NCI-H345 treated with DMSO at 0.1 percent for 48 hours (cell line): ENCODE results near the gene NPRL2.

Source experiments
- DNase-seq: peaks from one replicate; lab custom pipeline; 2025; ENCODE audit not compliant: unreplicated experiment; lab: John Stamatoyannopoulos, UW

NPRL2 gene

GRCh38 chr3:50351323-50351697, 735 bp upstream of the NPRL2 start:
- DNase-seq, result no peak

DNA sequence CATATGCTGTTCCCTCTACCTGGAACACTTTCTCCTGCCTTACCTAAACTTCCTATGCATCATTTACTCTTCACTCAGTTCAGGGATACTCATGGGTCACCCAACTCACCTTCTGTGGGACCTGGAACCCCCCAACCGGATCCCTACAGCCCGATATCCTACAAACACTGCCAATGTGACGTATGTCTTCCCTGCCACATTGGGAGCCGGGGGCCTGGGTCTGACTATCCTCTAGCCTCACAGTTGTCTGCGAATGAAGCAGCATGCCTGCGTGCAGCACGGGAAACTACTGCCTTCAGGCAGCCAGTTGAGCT, 405 bp downstream of the NPRL2 start:
- DNase-seq, result no peak

- peak; percentile 21 for DNase-seq
These were observed 3.3 kb downstream of the NPRL2 start for GRCh38 chr3:50347187-50347813.

GRCh38 chr3:50345586-50346234, 4.9 kb downstream of the NPRL2 start, which contains the start of gene ZMYND10:
Gene ZMYND10, minus strand, starts transcription at chr3:50345732. Its CDS starts 153 bp downstream, at chr3:50345579.
- DNase-seq, result peak; percentile 37

DNA sequence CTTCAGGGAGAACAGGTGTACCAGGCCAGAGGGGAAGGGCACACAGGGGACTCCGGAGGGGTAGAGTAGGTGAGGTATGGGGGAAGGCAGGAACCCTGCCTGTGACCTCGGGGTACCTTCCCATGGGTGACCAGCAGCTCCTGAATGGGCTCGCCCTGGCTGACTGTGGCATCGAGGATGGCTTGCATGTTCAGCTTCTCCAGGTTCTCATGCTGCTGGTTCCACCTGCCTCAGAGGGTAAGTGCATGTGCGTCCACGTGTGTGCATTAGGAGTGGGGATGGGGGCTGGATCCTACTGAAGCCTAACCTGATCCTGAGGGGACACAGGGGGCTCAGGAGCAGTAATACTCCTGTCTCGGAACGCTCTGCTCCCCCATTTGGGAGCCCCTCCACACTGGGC, 5.6 kb downstream of the NPRL2 start:
- DNase-seq, result no peak

- DNase-seq, result no peak
These were observed 7.6 kb downstream of the NPRL2 start for GRCh38 chr3:50342813-50343633.

DNA sequence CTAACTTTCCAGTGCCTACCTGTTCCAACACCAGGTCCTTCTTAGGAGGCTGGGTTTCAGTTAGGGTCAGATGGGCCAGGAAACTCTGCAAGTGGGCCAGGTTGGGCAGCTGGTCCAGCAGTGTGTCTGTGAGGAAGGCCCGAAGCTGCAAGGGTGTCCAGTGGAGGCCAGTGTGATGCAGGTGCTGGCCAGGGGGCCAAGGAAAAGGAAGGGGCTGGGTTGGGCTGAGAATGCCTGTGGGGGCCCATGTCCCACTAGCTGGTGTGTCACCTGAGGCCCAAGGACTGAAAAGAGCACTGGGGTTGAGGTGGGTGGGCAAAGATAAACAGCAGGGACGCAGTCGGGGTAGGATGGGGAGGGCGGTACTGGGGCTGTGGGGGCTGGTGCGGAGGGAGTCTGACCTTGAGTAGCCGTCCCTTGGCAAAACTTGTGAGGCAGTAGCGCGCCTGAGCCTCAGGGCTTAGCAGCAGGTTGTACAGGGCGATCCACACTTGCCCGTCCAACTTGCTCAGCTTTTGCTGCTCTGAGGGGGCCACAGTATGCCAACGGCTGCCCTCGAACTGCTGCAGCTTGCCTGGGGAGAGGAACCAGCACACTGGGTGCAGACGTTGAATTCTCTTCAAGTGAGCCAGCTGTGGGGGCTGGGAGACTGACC, 8.5 kb downstream of the NPRL2 start:
- no peak for DNase-seq

DNA sequence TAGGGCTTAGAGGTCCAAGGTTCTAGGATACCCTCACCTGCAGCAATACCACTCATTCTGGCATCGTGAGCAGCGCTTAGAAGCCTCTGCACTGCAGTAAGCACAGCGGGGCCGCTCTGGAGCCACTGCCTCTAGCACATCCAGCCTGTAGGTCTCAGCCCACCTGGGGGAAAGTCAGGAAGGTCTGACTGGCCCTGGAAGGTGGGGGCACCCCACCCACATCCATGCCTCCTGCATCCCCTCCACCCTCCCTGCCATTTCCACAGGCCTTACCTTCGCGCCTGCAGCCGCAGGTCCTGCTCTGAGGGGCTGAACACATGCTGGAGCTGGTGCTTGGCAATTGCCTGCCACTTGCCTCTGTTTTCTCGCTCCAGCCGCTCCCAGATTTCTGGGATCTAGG, 9.0 kb downstream of the NPRL2 start:
- no peak for DNase-seq

DNA sequence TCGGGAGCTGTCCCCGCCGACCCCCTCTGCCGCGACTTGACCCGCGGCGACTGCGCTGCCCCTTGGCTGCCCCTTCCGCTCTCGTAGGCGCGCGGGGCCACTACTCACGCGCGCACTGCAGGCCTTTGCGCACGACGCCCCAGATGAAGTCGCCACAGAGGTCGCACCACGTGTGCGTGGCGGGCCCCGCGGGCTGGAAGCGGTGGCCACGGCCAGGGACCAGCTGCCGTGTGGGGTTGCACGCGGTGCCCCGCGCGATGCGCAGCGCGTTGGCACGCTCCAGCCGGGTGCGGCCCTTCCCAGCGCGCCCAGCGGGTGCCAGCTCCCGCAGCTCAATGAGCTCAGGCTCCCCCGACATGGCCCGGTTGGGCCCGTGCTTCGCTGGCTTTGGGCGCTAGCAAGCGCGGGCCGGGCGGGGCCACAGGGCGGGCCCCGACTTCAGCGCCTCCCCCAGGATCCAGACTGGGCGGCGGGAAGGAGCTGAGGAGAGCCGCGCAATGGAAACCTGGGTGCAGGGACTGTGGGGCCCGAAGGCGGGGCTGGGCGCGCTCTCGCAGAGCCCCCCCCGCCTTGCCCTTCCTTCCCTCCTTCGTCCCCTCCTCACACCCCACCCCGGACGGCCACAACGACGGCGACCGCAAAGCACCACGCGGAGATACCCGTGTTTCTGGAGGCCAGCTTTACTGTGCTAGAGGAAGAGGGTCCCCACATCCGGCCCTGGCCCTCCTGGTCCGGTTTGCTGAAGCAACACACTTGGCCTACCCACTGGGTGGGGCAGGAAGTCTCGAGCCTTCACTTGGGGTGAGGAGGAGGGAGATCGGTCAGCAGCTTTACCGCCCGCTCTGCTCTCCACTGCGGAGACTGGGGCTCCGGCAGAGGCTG, 9.9 kb downstream of the NPRL2 start, which contains the start of gene RASSF1:
Gene RASSF1 (minus strand): TSS at position 389 of the 882 bp plus-strand sequence. CDS start 31 bp downstream, at position 358.
- no peak for DNase-seq

DNA sequence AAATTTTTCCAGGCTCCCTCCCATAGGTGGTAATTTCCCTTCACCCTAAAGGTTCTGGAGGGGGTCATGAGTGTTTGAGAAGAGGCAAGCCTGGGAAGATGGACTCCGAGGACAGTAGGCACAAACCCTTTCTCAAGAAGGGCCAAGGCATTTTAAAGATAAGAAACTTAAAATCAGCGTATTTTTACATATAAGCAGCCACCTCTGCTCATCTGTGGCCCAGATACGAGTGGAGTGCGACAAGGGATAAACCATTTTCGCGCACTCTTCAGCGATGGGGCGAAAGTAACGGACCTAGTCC, 10.5 kb downstream of the NPRL2 start:
- no peak for DNase-seq

DNA sequence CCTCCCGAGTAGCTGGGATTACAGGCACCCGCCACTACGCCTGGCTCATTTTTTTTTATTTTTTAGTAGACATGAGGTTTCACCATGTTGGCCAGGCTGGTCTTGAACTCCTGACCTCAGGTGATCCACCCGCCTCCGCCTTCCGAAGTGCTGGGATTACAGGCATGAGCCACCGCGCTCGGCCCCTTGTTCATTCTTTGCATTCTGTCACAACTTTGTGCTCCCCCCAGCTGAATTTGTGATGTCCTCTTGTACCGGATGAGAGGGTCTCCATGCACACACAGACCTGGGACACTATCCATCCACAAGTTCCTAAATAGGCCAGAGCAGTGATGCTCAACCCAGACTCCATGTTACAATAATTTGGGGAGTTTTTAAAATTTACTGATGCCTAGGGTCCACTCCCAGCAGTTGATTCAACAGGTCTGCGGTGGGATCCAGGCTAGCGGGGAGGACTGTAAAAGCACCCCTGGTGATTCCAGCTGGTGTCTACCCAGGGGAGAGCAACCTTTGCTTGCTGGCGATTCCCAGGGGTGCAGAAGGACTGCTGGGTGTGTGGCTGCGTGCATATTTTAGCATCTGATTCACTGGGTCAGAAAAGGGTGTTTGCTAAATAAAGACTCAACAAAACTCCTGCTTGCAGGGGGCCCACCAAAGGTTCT, 11.0 kb downstream of the NPRL2 start:
- no peak for DNase-seq

DNA sequence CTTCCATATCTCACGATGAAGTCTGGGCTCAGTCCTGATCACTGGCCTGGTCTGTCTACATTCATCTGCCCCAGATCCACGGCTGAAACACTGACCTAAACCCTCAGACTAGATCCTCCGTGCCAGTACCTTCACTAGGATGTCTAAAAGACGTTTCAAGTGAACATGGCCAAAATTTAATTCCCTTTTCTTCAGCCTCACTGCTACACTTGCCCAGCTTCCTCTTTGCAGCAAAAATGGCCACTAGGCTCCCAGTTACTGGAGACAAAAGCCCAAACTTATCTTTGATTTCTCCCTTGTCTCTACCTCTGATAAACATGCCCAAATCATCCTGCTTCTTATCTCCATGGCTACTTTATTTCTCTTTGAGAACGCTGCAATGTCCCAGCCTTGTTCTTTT, 11.6 kb downstream of the NPRL2 start:
- DNase-seq, result no peak

DNA sequence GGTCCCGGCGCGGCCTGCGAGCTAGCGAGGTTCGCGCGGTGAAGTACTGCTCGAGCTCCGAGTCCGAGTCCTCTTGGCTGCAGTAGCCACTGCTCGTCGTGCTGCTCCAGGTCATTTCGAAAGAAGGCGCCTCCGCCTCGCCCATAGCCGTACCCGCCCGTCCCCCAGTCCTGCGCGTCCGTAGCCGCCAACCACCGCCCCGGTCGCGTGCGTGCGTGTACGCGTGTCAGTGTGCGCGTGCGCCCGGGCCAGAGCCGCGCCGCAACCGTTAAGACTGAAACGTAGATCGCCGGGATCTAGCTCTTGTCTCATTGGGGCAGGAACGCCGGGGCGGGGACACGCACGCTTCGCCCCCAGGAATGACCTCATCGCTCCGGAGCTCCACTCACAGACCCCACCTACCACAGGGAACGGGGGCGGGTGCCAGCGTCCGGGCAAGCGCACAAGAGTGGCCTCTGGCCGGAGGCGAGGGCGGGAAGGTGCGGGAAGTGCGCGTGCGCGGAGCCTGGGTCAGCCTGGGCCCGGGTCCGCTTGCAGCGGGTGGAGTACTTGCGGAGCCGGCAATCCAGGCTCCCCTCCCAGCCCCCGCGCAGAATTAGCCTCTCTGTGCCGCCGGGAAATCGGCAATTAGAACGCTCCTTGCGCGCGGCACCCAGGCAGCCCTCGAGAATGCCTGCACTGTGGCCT, 13.3 kb downstream of the NPRL2 start:
- peak; percentile 83 for DNase-seq

DNA sequence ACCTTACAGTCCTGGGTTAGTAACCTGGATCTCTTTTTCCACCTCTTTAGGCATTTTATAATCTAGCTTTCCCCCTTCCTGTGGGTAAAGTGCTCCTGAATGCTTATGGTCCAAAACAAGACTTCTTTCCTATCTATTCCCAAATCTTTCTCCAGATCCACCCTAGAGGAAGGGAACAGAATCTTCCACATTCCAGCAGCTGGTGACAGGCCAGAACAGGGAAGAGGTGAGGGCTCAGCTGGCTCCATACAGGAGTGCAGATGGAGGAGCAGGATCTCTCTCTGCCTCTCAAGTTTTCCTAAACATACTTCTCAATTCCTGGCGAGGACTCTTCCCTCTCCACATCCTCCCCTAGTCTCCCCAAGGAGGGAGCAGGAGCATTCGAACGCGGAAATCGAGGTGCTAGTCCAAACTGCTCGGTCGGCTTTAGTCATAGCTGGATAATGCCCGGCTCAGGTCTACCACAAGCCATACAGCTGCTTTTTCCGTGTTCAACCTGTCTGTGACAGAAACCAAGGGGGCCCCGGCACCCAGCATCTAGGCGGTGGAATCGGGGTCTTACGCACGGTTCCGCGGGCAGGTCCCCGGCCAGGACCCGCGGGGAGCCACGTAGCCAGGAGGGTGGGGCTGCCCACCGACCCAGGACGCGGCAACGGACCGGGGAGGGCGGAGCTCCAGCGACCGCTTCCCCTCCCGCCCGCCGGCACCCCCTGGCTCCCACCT, 14.0 kb downstream of the NPRL2 start:
- DNase-seq, result no peak

DNA sequence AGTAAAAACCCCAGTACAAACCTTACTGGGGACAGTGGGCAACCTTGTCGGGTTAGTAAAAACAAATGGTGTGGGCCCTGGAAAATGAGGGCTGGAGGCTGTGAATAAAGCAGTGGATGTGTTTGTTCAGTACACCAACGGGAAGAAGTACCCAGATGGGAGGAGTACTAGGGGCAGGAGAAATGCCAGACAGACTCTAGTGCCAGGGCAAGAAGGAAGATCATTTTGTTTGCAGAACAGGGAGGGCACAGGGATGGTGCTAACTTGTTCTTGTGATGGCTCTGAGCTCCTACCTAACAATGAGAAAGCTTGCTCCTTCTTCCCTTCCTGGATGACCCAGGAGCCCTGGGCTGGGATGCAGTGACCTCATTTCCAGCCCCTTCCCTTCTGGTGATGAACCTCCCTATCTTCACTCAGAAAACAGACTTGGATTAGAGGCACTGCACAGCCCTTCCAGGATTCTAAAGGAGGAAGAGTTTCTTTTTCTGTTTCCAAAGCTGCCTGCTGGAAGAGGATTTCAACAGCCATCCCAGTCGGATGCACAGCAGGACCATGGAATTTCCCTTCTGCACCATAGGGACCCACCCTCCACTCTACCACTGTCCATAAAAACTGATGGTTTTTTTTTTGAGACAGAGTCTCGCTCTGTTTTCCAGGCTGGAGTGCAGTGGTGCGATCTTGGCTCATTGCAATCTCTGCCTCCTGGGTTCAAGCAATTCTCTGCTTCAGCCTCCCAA, 16.1 kb downstream of the NPRL2 start:
- no peak for DNase-seq

DNA sequence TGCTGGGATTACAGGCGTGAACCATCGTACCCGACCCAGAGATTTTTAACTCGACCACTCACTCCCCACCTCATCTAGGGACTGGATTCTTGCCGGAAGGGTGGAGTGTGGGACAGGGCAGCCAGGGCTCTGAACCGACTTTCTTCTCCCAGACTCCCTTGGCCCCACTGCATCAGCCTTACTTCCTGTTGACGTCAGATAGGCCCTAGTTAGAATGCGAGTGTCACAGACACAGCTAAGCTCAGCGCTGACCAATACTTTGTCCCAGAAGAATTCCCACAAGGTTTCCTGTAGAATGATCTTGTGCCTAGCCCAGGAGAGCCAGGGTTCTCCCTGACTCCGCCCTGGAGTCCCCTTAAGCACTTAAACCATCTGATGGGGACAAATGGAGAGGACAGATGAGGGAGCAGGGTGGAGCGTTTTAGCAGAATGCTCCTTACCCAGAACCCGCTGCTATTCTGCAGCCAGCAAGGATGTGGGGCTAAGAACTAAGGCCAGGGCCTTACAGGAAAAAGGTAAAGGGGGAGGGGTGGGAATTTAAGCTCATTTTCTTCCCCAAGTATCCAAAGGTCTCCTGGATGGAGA, 16.7 kb downstream of the NPRL2 start:
- DNase-seq, result no peak

DNA sequence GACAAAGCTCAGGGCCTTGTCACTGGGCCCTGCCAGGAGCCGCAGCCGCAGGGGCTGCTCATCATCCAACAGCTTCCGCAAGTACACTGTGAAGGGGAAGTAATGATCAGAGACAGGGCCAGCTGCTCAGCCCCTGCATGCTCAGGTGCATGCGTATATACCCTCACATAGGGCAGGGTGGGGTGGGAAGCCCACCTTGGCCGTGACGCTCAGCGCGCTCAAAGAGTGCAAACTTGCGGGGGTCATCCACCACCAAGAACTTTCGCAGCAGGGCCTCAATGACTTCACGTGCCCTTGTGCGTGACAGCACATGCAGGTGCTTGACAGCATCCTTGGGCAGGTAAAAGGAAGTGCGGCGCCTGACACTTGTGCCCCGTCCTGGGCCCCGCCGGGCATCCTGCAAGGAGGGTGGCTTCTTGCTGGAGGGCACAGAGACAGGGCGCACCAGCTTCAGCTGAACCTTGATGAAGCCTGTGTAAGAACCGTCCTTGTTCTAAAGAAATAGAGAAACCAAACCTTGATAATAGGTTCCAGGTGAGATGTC, 19.1 kb downstream of the NPRL2 start:
- no peak for DNase-seq

GRCh38 chr3:50330330-50330729, 20.2 kb downstream of the NPRL2 start:
- no peak for DNase-seq
